Measurements from ENCODE around the gene TCAP. TPM values are rescaled to one million over a fixed set of nuclear protein-coding genes. Genes with fewer than 3 reads are reported as not detected.

The TCAP gene
- total and polyA plus RNA-seq, 3 donors from 2014 or later, result 3.0 to 49.8 (median 6.0) TPM

- intact Hi-C loops (cut with DNase I; ENCODE audit: low total_unique reads), result no loop called here
- peak; percentile 95 for DNase-seq
- Histone ChIP-seq H3K27ac (peak within 1 kb of the TSS; percentile 72 to 80), H3K4me1 (peaks cover 73% of the 10 kb centered on the region), H3K9me3 (no peaks in the 10 kb centered on the region), H3K36me3 (ENCODE audit: low read depth, missing control alignments) (no peaks in the 10 kb centered on the region), H3K27me3 (no peaks in the 10 kb centered on the region), H3K4me3 (peak within 1 kb of the TSS; percentile 67 to 84)
- peak; percentile 17 for TF ChIP-seq POLR2A (IDR thresholded peaks at IDR 0.05)
- TF ChIP-seq, protein P1, sequence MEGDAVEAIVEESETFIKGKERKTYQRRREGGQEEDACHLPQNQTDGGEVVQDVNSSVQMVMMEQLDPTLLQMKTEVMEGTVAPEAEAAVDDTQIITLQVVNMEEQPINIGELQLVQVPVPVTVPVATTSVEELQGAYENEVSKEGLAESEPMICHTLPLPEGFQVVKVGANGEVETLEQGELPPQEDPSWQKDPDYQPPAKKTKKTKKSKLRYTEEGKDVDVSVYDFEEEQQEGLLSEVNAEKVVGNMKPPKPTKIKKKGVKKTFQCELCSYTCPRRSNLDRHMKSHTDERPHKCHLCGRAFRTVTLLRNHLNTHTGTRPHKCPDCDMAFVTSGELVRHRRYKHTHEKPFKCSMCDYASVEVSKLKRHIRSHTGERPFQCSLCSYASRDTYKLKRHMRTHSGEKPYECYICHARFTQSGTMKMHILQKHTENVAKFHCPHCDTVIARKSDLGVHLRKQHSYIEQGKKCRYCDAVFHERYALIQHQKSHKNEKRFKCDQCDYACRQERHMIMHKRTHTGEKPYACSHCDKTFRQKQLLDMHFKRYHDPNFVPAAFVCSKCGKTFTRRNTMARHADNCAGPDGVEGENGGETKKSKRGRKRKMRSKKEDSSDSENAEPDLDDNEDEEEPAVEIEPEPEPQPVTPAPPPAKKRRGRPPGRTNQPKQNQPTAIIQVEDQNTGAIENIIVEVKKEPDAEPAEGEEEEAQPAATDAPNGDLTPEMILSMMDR (IDR thresholded peaks at IDR 0.05), result peak in 1 of 3 experiments; percentile 13
- 1 to 2% methylated on average over 23 to 47 of the region's 69 CpGs for WGBS, 2 donors
These were observed 28.0 kb upstream of the TCAP start, which contains the start of gene STARD3 for GRCh38 chr17:39636927-39637736. Gene STARD3, plus strand, starts transcription at chr17:39637144. Its CDS starts 16,388 bp downstream, at chr17:39653532.

GRCh38 chr17:39638317-39638716, 26.8 kb upstream of the TCAP start:
- whole genome bisulfite sequencing, 2 donors, result 44 to 51% methylated on average over 7 of the region's 7 CpGs
- no peak for DNase-seq
- no peak overlapping the region for H3K4me3 ChIP-seq
- H3K27ac ChIP-seq, result no peak overlapping the region
- no peak for TF ChIP-seq POLR2A (IDR thresholded peaks at IDR 0.05)
- TF ChIP-seq, protein P1 (IDR thresholded peaks at IDR 0.05), result no peak
- no peaks in the 10 kb centered on the region for H3K36me3 ChIP-seq (ENCODE audit: low read depth, missing control alignments)
- H3K4me1 ChIP-seq, result peaks cover 66% of the 10 kb centered on the region
- no peaks in the 10 kb centered on the region for H3K27me3 ChIP-seq
- H3K9me3 ChIP-seq, result no peaks in the 10 kb centered on the region
- intact Hi-C loops (cut with DNase I; ENCODE audit: low total_unique reads), result no loop called here

- intact Hi-C loops (cut with DNase I; ENCODE audit: low total_unique reads), result no loop called here
- peak overlapping the region in 1 of 2 donors; percentile 32 for H3K27ac ChIP-seq
- TF ChIP-seq POLR2A (IDR thresholded peaks at IDR 0.05), result no peak
- TF ChIP-seq, protein P1 (IDR thresholded peaks at IDR 0.05), result no peak
- no peaks in the 10 kb centered on the region for H3K36me3 ChIP-seq (ENCODE audit: low read depth, missing control alignments)
- WGBS, 2 donors, result 60 to 66% methylated on average over 2 of the region's 2 CpGs
- H3K4me3 ChIP-seq, result no peak overlapping the region
- no peaks in the 10 kb centered on the region for H3K27me3 ChIP-seq
- H3K9me3 ChIP-seq, result no peaks in the 10 kb centered on the region
- no peak for DNase-seq
- peaks cover 61% of the 10 kb centered on the region for H3K4me1 ChIP-seq
These were observed 26.1 kb upstream of the TCAP start for GRCh38 chr17:39639043-39639442.

GRCh38 chr17:39639566-39640458, 25.3 kb upstream of the TCAP start:
- Histone ChIP-seq H3K27me3 (no peaks in the 10 kb centered on the region), H3K4me1 (peaks cover 58% of the 10 kb centered on the region), H3K9me3 (no peaks in the 10 kb centered on the region), H3K27ac (peak overlapping the region; percentile 6 to 32), H3K4me3 (no peak overlapping the region), H3K36me3 (ENCODE audit: low read depth, missing control alignments) (no peaks in the 10 kb centered on the region)
- WGBS, 2 donors, result 71 to 80% methylated on average over 11 of the region's 11 CpGs
- intact Hi-C loops (cut with DNase I; ENCODE audit: low total_unique reads), result no loop called here
- DNase-seq, result no peak
- TF ChIP-seq, protein P1 (IDR thresholded peaks at IDR 0.05), result no peak
- no peak for TF ChIP-seq POLR2A (IDR thresholded peaks at IDR 0.05)
